Activated CD8-positive, alpha-beta memory T cell treated with anti-CD3 and anti-CD28 coated beads for 36 hours (primary cell): ENCODE results near the gene IQCE. TPM values are rescaled to one million over a fixed set of nuclear protein-coding genes. Genes with fewer than 3 reads are reported as not detected.

ENCODE experiments used
- CTCF ChIA-PET: fragments of 350-600 bp; sonication (Branson Sonifier 250); formaldehyde crosslinking; loops from one replicate; lab custom pipeline; 2021; ENCODE audit warnings: antibody characterized with exemption; lab: Charles Lee
- POLR2A ChIA-PET: fragments of 350-600 bp; sonication (Branson Sonifier 250); formaldehyde crosslinking; loops from one replicate; lab custom pipeline; 2021; ENCODE audit warnings: antibody characterized with exemption; lab: Charles Lee
- total RNA-seq, 2 experiments: library from RNA; stranded (reverse); gene quantifications; one replicate each; pipeline ENCODE4 v1.2.3, GENCODE V29; 2021

Gene IQCE
- total RNA-seq, 2 experiments from 2014 or later = 10.3 to 11.2 TPM

DNA sequence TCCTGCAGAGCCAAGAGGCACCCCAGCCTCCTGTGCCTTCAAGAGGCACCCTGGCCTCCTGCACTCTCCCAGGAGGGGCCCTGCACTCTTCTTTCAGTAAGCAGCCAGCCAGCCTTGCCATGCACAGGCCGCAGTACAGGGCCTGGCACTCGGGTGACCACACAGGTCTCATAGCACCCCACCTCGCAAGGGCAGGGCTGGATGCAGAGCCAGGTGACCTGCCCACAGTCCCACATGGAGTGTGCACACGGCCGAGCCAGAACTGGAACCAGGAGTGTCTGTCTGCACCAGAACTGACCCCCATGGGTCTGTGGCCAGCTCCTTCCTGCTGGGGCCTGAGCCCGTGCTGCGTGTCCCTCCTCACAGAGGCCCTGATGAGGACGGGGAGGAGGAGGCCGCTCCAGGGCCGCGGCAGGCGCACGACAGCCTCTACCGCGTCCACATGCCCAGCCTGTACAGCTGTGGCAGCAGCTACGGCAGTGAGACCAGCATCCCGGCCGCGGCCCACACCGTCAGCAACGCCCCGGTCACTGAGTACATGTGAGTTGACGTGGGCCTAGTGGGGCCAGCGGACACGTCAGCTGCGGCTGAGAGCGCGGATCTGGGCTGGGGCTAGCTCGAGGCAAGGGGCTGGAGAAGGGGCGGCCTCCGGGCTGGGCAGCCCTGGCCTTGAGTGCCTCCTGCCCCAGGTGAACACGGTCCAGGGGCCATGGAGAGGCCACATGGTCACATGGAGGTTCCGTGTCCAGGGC, 99.3 kb downstream of the IQCE start:
- POLR2A ChIA-PET = no interaction called here
- CTCF ChIA-PET = no interaction called here

DNA sequence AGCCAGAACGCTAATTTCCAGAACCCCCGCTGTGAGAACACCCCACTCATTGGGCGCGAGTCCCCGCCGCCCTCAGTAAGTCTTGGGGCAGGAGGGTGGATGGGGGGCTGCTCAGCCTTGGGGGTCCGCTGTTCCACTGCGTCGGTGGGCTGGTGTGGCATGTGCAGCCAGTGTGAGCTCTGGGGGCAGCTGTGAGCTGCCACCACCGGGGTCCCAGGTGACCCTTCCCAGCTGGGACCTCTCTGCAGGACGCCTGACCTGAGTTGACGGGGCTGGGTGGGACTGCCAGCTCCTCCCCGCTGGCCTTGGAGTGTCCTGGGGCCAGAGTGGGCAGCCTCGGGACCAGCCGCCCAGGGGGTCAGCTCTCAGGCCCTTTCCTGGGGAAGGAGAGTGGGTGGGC, 100.2 kb downstream of the IQCE start:
- ChIA-PET POLR2A (no interaction called here), CTCF (no interaction called here)

GRCh38 chr7:2659556-2660358, 101.0 kb downstream of the IQCE start:
- CTCF ChIA-PET = no interaction called here
- POLR2A ChIA-PET = no interaction called here

DNA sequence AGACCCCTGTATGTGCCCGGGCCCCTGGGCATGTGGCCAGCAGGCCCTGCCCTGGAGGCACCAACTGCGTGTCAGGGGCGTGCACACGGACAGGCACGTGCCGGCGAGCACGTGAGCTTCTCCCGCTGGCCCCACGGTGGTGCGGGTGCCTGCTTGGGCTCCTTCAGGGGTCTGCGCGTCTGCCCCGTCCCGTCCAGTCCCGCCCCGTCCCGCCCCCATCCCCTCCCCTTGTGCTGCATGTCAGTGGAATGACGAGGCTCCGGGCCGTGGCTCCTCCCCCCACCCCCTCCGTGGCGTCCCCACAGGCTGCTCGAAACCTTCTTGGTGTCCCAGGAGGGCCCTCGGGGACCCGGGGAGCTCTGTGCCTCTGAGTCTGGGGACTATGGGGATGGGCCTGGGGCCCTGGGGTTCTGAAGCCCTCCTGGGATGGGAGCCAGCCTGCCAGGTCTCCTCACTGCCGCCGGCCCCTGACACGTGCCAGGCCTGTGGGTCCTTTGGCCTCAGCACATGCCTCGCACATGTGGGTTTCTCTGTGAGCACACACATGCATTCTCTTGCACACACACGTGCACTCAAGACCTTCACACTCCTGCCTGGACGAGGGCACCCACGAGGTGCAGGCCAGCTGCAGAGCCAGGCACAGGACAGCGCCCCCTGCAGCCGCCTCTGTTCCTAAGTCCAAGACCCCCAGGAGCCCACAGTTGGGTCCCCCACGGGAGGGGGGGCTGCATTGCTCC, 101.7 kb downstream of the IQCE start:
- CTCF ChIA-PET = no interaction called here
- POLR2A ChIA-PET = no interaction called here

DNA sequence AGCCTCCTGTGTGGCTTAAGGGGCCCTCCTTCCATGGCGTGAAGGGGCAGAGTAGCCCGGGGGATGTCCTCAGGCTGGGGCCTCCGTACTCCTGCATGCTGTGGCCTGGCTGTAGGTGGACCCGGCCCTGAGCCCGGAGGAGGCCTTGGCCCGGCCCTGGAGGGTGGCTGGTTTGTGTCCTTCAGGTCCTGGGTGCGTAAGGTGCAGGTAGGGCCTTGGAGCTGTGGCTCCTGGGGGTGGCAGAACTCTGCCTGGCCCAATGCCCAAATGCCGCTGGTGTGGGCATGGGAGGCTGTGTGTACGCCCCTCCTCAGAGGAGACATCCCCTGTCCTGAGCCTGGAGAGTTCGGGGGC, 102.3 kb downstream of the IQCE start:
- ChIA-PET CTCF (no interaction called here), POLR2A (no interaction called here)

DNA sequence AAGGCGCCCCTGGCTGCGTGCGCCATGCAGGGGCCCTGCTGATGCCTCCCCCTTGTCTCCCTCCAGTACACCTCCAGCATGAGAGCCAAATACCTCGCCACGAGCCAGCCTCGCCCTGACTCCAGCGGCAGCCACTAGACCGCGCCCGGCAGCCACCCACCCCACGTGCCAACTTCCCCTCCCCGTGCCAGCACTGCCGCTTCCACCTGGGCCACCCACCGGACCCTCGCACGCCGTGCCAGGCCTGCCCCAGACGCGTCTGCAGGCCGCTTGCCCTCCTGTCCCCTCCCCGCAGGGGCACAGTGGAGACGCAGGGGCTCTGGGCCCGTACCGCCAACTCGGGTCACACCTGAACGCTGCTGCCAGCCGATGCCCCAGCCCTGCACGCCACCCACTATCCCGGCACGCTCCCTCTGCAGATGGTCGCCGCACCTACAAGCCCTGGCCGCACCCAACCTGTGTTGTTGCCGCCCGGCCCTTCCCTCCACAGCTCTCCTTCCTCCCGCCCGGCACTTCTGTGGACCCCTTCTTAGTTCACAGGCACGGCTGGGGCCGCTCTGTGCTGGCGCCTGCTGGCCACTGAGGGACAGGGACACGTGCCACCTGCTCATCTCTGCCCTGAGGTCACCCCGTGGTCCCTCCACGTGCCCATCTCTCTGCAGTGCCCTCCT, 103.0 kb downstream of the IQCE start:
- POLR2A ChIA-PET = no interaction called here
- CTCF ChIA-PET = interaction anchor here (0.6 kb wide), 1 partner anchor 11 kb away, joined by 3 read pairs; no protein-coding TSS in a partner anchor

DNA sequence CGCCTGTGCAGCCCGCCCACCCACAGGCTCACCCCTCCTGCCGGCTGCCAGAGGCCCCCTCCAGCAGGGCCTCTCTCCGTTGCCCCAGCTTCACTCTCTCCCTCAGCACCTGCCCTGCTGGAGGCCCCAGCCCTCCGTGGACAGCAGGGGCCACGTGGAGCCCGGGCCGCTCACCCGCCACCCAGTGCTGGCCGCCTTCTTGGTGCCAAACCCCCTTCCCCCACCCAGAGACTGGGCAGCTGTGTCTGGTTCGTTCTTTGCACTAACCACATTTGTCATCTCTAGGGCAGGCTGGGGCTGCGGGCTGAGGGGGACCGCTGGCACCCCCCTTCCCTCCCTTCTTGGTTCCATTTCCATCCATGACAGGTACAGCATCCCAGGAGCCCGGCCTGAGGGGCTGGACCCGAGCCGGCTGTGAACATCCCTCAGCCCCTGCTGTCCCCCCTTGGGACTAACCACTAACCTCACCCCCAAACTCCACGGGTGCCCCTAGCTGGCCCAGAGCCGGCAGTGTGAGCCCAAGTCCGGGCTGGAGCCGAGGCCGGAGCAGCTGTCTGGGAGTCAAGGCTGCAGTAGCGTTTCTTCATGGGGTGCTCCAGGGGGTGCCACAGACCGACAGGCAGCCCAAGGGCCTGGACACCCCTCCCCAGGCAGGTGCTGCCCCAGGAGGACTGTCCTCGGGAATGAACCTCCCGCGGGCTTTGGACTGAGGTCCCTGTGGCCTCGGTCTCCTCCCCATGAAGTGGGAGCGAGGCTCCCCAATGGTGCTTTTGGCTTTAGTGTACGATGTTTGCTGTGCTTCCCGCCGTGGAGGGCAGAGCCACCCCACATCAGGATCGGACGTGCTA, 103.7 kb downstream of the IQCE start:
- POLR2A ChIA-PET = no interaction called here
- CTCF ChIA-PET = no interaction called here

GRCh38 chr7:2663121-2663886, 104.5 kb downstream of the IQCE start:
- CTCF ChIA-PET = no interaction called here
- POLR2A ChIA-PET = no interaction called here

GRCh38 chr7:2663960-2664359, 105.2 kb downstream of the IQCE start:
- ChIA-PET POLR2A (no interaction called here), CTCF (no interaction called here)

Other genes with a start within 250 kb of the IQCE start
- gene SNX8, start 244.5 kb upstream of the IQCE start, total RNA-seq = 10 to 100 TPM; 47.6 to 49.6 TPM
- gene EIF3B, start 204.2 kb upstream of the IQCE start, total RNA-seq = 100 to 1,000 TPM; 297 to 298 TPM
- 1 to 10 TPM; 5.7 to 6.3 TPM for gene CHST12, start 155.4 kb upstream of the IQCE start, total RNA-seq
- not detected for gene GRIFIN, start 82.6 kb upstream of the IQCE start, total RNA-seq
- gene LFNG, start 39.2 kb upstream of the IQCE start, total RNA-seq = 10 to 100 TPM; 22.4 to 24.2 TPM
- gene BRAT1, start 3.5 kb upstream of the IQCE start, total RNA-seq = 10 to 100 TPM; 37.3 to 39.1 TPM
- 10 to 100 TPM; 22.9 to 24.3 TPM for gene TTYH3, start 73.0 kb downstream of the IQCE start, total RNA-seq
- gene AMZ1, start 129.2 kb downstream of the IQCE start, total RNA-seq = not detected